ENCODE data around the gene SYNPO2. TPM values are rescaled to one million over a fixed set of nuclear protein-coding genes. Genes with fewer than 3 reads are reported as not detected.
"Not testable (repeated sequence)": the region's sequence is repeated elsewhere in the genome, so short reads cannot be mapped to it uniquely, and the experiment has no call there.

SYNPO2 gene
- polyA plus RNA-seq, 1 experiment = 5.1 TPM

DNA sequence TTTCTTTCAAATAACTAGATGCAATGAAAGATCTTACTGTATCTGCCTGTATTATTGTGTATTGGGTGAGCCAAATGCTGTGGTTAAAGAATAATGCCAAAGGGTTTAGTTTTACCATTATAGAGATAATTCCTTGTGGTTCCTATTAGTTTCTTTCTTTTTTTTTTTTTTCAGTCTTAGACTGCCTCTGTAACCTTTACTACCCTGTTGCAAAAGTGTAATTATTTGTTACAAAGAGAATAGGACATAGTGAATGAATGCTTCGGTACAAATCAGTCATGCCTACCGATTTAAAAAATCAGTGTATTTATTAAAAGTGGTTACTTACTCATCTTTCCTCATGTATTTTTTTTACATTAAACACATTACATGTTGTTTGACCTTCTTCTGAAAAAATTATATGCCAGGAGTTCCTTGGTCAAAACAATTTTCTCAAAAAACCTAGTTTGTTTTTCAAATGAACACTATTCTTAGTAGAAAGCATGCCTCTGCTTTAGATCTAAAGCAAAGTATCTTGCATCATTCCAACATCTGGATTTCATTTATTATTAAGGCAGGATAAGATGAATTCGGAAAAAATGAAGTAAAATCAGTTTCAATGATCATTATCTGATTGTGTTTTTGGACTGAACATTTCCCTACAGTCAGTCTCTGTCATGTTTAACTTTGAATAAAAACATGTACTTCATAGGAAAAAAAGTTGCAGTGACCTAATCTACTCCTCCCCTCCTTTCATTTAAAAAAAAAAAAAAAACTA lies 21.2 kb upstream of the SYNPO2 start:
- peaks cover 2% of the 10 kb centered on the region for H3K27me3 ChIP-seq (ENCODE audit: control insufficient read depth, insufficient read depth, low read length)
- H3K9me3 ChIP-seq (ENCODE audit: control insufficient read depth, insufficient read depth, low read length) = no peaks in the 10 kb centered on the region
- ChIA-PET CTCF (interaction anchor here (1.2 kb wide), 1 partner anchor 96 kb away, joined by 4 read pairs; no protein-coding TSS in a partner anchor), POLR2A (no interaction called here)
- TF ChIP-seq, protein P1, sequence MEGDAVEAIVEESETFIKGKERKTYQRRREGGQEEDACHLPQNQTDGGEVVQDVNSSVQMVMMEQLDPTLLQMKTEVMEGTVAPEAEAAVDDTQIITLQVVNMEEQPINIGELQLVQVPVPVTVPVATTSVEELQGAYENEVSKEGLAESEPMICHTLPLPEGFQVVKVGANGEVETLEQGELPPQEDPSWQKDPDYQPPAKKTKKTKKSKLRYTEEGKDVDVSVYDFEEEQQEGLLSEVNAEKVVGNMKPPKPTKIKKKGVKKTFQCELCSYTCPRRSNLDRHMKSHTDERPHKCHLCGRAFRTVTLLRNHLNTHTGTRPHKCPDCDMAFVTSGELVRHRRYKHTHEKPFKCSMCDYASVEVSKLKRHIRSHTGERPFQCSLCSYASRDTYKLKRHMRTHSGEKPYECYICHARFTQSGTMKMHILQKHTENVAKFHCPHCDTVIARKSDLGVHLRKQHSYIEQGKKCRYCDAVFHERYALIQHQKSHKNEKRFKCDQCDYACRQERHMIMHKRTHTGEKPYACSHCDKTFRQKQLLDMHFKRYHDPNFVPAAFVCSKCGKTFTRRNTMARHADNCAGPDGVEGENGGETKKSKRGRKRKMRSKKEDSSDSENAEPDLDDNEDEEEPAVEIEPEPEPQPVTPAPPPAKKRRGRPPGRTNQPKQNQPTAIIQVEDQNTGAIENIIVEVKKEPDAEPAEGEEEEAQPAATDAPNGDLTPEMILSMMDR (IDR thresholded peaks at IDR 0.05; ENCODE audit: low read depth, low read length) = no peak
- H3K27ac ChIP-seq (ENCODE audit: low read depth, low read length) = no peak overlapping the region
- no peak for DNase-seq (ENCODE audit: low read depth, low spot score)
- no peak overlapping the region for H3K4me3 ChIP-seq (ENCODE audit: low read depth, low read length)

- H3K27ac ChIP-seq (ENCODE audit: low read depth, low read length) = no peak overlapping the region
- H3K27me3 ChIP-seq (ENCODE audit: control insufficient read depth, insufficient read depth, low read length) = no peaks in the 10 kb centered on the region
- no peaks in the 10 kb centered on the region for H3K9me3 ChIP-seq (ENCODE audit: control insufficient read depth, insufficient read depth, low read length)
- DNase-seq (ENCODE audit: low read depth, low spot score) = peak; percentile 20
- TF ChIP-seq, protein P1 (IDR thresholded peaks at IDR 0.05; ENCODE audit: low read depth, low read length) = no peak
- no peak overlapping the region for H3K4me3 ChIP-seq (ENCODE audit: low read depth, low read length)
- CTCF ChIA-PET = interaction anchor here (1.3 to 2.2 kb wide), 2 partner anchors 14 to 21 kb away, joined by 5 to 6 read pairs; no protein-coding TSS in a partner anchor
- POLR2A ChIA-PET = interaction anchor here (1.1 to 1.8 kb wide), 2 partner anchors 19 to 35 kb away, joined by 4 to 5 read pairs; partner anchors contain the start of gene SYNPO2
Measured at GRCh38 chr4:118869808-118870342, 18.8 kb upstream of the SYNPO2 start.

GRCh38 chr4:118872181-118872580 lies 16.5 kb upstream of the SYNPO2 start:
- TF ChIP-seq, protein P1 (IDR thresholded peaks at IDR 0.05; ENCODE audit: low read depth, low read length) = no peak
- Histone ChIP-seq H3K4me3 (ENCODE audit: low read depth, low read length) (no peak overlapping the region), H3K9me3 (ENCODE audit: control insufficient read depth, insufficient read depth, low read length) (no peaks in the 10 kb centered on the region), H3K27me3 (ENCODE audit: control insufficient read depth, insufficient read depth, low read length) (no peaks in the 10 kb centered on the region), H3K27ac (ENCODE audit: low read depth, low read length) (no peak overlapping the region)
- no peak for DNase-seq (ENCODE audit: low read depth, low spot score)
- CTCF ChIA-PET = interaction anchor here (0.9 to 1.0 kb wide), 2 partner anchors 12 to 19 kb away, joined by 3 to 4 read pairs; no protein-coding TSS in a partner anchor
- POLR2A ChIA-PET = no interaction called here

- H3K27ac ChIP-seq (ENCODE audit: low read depth, low read length) = no peak overlapping the region
- no peaks in the 10 kb centered on the region for H3K27me3 ChIP-seq (ENCODE audit: control insufficient read depth, insufficient read depth, low read length)
- TF ChIP-seq, protein P1 (IDR thresholded peaks at IDR 0.05; ENCODE audit: low read depth, low read length) = no peak
- no peaks in the 10 kb centered on the region; the same call in none of the 2 replicates for H3K9me3 ChIP-seq (ENCODE audit: control insufficient read depth, insufficient read depth, low read length)
- no peak for DNase-seq (ENCODE audit: low read depth, low spot score)
- H3K4me3 ChIP-seq (ENCODE audit: low read depth, low read length) = no peak overlapping the region
- ChIA-PET CTCF (no interaction called here), POLR2A (no interaction called here)
Measured at GRCh38 chr4:118877797-118878196, 10.9 kb upstream of the SYNPO2 start.

DNA sequence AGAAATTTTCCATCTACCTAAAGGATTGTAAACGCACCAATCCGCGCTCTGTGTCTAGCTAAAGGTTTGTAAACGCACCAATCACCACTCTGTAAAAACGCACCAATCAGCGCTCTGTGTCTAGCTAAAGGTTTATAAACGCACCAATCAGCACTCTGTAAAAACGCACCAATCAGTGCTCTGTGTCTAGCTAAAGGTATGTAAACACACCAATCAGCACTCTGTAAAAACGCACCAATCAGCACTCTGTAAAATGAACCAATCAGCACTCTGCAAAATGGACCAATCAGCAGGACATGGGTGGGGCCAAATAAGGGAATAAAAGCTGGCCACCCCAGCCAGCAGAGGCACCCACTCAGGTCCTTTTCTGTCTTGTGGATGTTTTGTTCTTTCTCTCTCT lies 10.1 kb upstream of the SYNPO2 start:
- H3K27me3 ChIP-seq (ENCODE audit: control insufficient read depth, insufficient read depth, low read length); POLR2A ChIA-PET; CTCF ChIA-PET; H3K4me3 ChIP-seq (ENCODE audit: low read depth, low read length); H3K27ac ChIP-seq (ENCODE audit: low read depth, low read length); DNase-seq (ENCODE audit: low read depth, low spot score); H3K9me3 ChIP-seq (ENCODE audit: control insufficient read depth, insufficient read depth, low read length): not testable (repeated sequence)

Measured in AG04450 (cell line).